H1 (cell line): ENCODE results near the gene FOXL3. TPM values are rescaled to one million over a fixed set of nuclear protein-coding genes. Genes with fewer than 3 reads are reported as not detected.

ENCODE experiments used
- CTCF ChIA-PET: fragments of 300-600 bp; sonication (Branson Sonifier 250); formaldehyde crosslinking; loops from one replicate; lab custom pipeline; 2021; ENCODE audit not compliant: partially characterized antibody; lab: Charles Lee
- POLR2A ChIA-PET: fragments of 300-600 bp; sonication (Branson Sonifier 250); formaldehyde crosslinking; loops from one replicate; lab custom pipeline; 2021; ENCODE audit warnings: inconsistent platforms; ENCODE audit not compliant: partially characterized antibody; lab: Charles Lee
- DNase-seq, 2 experiments: peaks; one replicate each; pipeline versions ENCODE4 v3.0.0 to v3.0.0-alpha.2; 2010 to 2022; ENCODE audit warnings: low spot score in 2 of 2, low read depth in 1 of 2, mixed read lengths in 1 of 2
- FAIRE-seq: peaks from 2 replicates; lab custom pipeline; 2011; peaks lifted over from hg19 to GRCh38; lab: Jason Lieb, UNC
- H2AFZ ChIP-seq: 2 replicates; pipeline ENCODE4 v1.8.1; 2012; ENCODE audit warnings: low read length, inconsistent platforms
- H2AK5ac ChIP-seq: 2 replicates; pipeline ENCODE4 v1.6.1; 2013; ENCODE audit warnings: low read depth, low read length
- H2BK120ac ChIP-seq: replicated peaks from 2 replicates; pipeline ENCODE3; 2013; ENCODE audit warnings: low read depth, low read length, inconsistent platforms
- H2BK12ac ChIP-seq: 2 replicates; pipeline ENCODE4 v1.6.1; 2013; ENCODE audit warnings: low read depth, low read length
- H2BK15ac ChIP-seq: 2 replicates; pipeline ENCODE4 v1.6.1; 2013; ENCODE audit warnings: low read length
- H2BK20ac ChIP-seq: 2 replicates; pipeline ENCODE4 v1.6.1; 2013; ENCODE audit warnings: low read length
- H2BK5ac ChIP-seq: 2 replicates; pipeline ENCODE4 v1.6.1; 2013; ENCODE audit warnings: low read depth, low read length
- H3K14ac ChIP-seq: 2 replicates; pipeline ENCODE4 v1.6.1; 2013; ENCODE audit warnings: inconsistent platforms; ENCODE audit not compliant: insufficient read length
- H3K18ac ChIP-seq: 2 replicates; pipeline ENCODE4 v1.6.1; 2013; ENCODE audit warnings: low read length; ENCODE audit errors: extremely low read depth
- H3K23ac ChIP-seq: 2 replicates; pipeline ENCODE4 v1.6.1; 2013; ENCODE audit warnings: inconsistent platforms; ENCODE audit not compliant: insufficient read length
- H3K23me2 ChIP-seq: 2 replicates; pipeline ENCODE4 v1.6.1; 2013; ENCODE audit warnings: low read depth, low read length
- H3K27ac ChIP-seq: 2 replicates; pipeline ENCODE4 v1.6.1; 2011; ENCODE audit warnings: low read depth, low read length, inconsistent platforms
- H3K27me3 ChIP-seq, 4 experiments: replicated peaks in 1 of 4; 1 replicate in 1 of 4; 2 replicates in 3 of 4; pipeline versions ENCODE4 v1.6.1 to v1.8.1; 2011 to 2013; ENCODE audit warnings: low read length in 3 of 4, mild to moderate bottlenecking in 3 of 4, inconsistent platforms in 2 of 4, mixed read lengths in 2 of 4, moderate library complexity in 1 of 4; ENCODE audit not compliant: control insufficient read depth in 3 of 4, insufficient read depth in 3 of 4; ENCODE audit errors: extremely low read depth in 1 of 4
- H3K36me3 ChIP-seq, 4 experiments: 2 replicates each; pipeline versions ENCODE4 v1.6.1 to v1.8.1; 2011 to 2013; ENCODE audit warnings: mild to moderate bottlenecking in 4 of 4, low read length in 3 of 4, moderate library complexity in 2 of 4, control low read depth in 1 of 4, inconsistent platforms in 1 of 4; ENCODE audit not compliant: insufficient read depth in 4 of 4, control insufficient read depth in 2 of 4
- H3K4ac ChIP-seq: replicated peaks from 2 replicates; pipeline ENCODE3; 2013; ENCODE audit warnings: low read length, low read depth, mixed read lengths, inconsistent platforms; ENCODE audit not compliant: insufficient read length
- H3K4me1 ChIP-seq, 4 experiments: replicated peaks in 1 of 4; 1 replicate in 1 of 4; 2 replicates in 3 of 4; pipeline versions ENCODE4 v1.6.1 to v1.8.1; 2011 to 2013; ENCODE audit warnings: low read length in 3 of 4, inconsistent platforms in 2 of 4, mixed read lengths in 1 of 4; ENCODE audit not compliant: insufficient read depth in 4 of 4, control insufficient read depth in 3 of 4
- H3K4me2 ChIP-seq, 2 experiments: 2 replicates each; pipeline versions ENCODE4 v1.6.1 to v1.8.1; 2011 to 2013; ENCODE audit warnings: low read depth in 2 of 2, low read length in 2 of 2, control low read depth in 1 of 2, inconsistent platforms in 1 of 2, mild to moderate bottlenecking in 1 of 2; ENCODE audit not compliant: insufficient read depth in 1 of 2
- H3K4me3 ChIP-seq, 4 experiments: fragments of 200-600, 300-600 bp in 1 of 4; sonication (generic), shearing (Covaris generic), sonication (Bioruptor Twin) in 1 of 4; 2 replicates each; pipeline versions ENCODE4 v1.5.1 to v1.8.1; 2011 to 2016; ENCODE audit warnings: low read length in 4 of 4, low read depth in 3 of 4, control low read depth in 2 of 4, inconsistent platforms in 2 of 4, mild to moderate bottlenecking in 2 of 4, mixed read lengths in 1 of 4, moderate library complexity in 1 of 4; ENCODE audit not compliant: insufficient read depth in 2 of 4; ENCODE audit errors: extremely low read depth in 1 of 4
- H3K56ac ChIP-seq: replicated peaks from 2 replicates; pipeline ENCODE3; 2013; ENCODE audit warnings: low read depth, mild to moderate bottlenecking, mixed read lengths, low read length, inconsistent platforms; ENCODE audit not compliant: insufficient read length
- H3K79me1 ChIP-seq: 2 replicates; pipeline ENCODE4 v1.6.1; 2013; ENCODE audit warnings: low read depth, low read length, control low read depth
- H3K79me2 ChIP-seq, 2 experiments: 2 replicates each; pipeline versions ENCODE4 v1.6.1 to v1.8.1; 2012 to 2013; ENCODE audit warnings: low read length in 2 of 2, mild to moderate bottlenecking in 2 of 2, inconsistent platforms in 1 of 2; ENCODE audit not compliant: insufficient read depth in 2 of 2, control insufficient read depth in 1 of 2
- H3K9ac ChIP-seq, 4 experiments: replicated peaks in 1 of 4; 1 replicate in 1 of 4; 2 replicates in 3 of 4; pipeline versions ENCODE4 v1.6.1 to v1.8.1; 2011 to 2013; ENCODE audit warnings: low read depth in 3 of 4, low read length in 3 of 4, control low read depth in 2 of 4, mild to moderate bottlenecking in 2 of 4, moderate library complexity in 2 of 4, inconsistent platforms in 1 of 4; ENCODE audit errors: extremely low read depth in 1 of 4
- H3K9me3 ChIP-seq, 2 experiments: 2 replicates each; pipeline versions ENCODE4 v1.6.1 to v1.8.1; 2012 to 2013; ENCODE audit warnings: mild to moderate bottlenecking in 2 of 2, moderate library complexity in 2 of 2, control low read depth in 1 of 2, inconsistent platforms in 1 of 2, low read depth in 1 of 2, low read length in 1 of 2, mixed read lengths in 1 of 2; ENCODE audit not compliant: insufficient read depth in 2 of 2
- H4K20me1 ChIP-seq, 2 experiments: replicated peaks in 1 of 2; 2 replicates each; pipeline versions ENCODE3 to v1.8.1; 2011 to 2013; ENCODE audit warnings: inconsistent platforms in 2 of 2, low read length in 2 of 2, mild to moderate bottlenecking in 1 of 2; ENCODE audit not compliant: insufficient read depth in 2 of 2, control insufficient read depth in 1 of 2
- H4K5ac ChIP-seq: 2 replicates; pipeline ENCODE4 v1.6.1; 2013; ENCODE audit warnings: low read length, low read depth, mixed read lengths, inconsistent platforms; ENCODE audit not compliant: insufficient read length
- H4K8ac ChIP-seq: 2 replicates; pipeline ENCODE4 v1.8.0; 2013; ENCODE audit warnings: mild to moderate bottlenecking, moderate library complexity, low read length, inconsistent platforms; ENCODE audit not compliant: insufficient read depth; ENCODE audit errors: extremely low read depth
- H4K91ac ChIP-seq: replicated peaks from 2 replicates; pipeline ENCODE3; 2013; ENCODE audit warnings: low read length, mixed read lengths, inconsistent platforms; ENCODE audit not compliant: insufficient read length
- EGR1 ChIP-seq: IDR thresholded peaks from 2 replicates; pipeline ENCODE4 v1.6.1; 2011; ENCODE audit warnings: low read depth, low read length, borderline replicate concordance
- KDM1A ChIP-seq: fragments of 200-600, 300-600 bp; sonication (generic); IDR thresholded peaks from 2 replicates; pipeline ENCODE4 v1.7.1; 2016; ENCODE audit warnings: mild to moderate bottlenecking, low read length, borderline replicate concordance
- KDM4A ChIP-seq: IDR thresholded peaks from one replicate; pipeline ENCODE4 v1.7.1; 2012; ENCODE audit warnings: low read depth, mild to moderate bottlenecking, moderate library complexity, low read length, inconsistent platforms; ENCODE audit not compliant: severe bottlenecking
- NANOG ChIP-seq: IDR thresholded peaks from 2 replicates; pipeline ENCODE4 v1.6.1; 2011; ENCODE audit warnings: low read length, low read depth, mild to moderate bottlenecking, inconsistent platforms; ENCODE audit not compliant: insufficient read depth, poor library complexity, severe bottlenecking
- RBBP5 ChIP-seq: IDR thresholded peaks from 2 replicates; pipeline ENCODE4 v1.7.1; 2012; ENCODE audit warnings: low read depth, mild to moderate bottlenecking, inconsistent platforms, low read length, moderate library complexity, borderline replicate concordance
- SIRT6 ChIP-seq: IDR thresholded peaks from one replicate; pipeline ENCODE4 v1.7.1; 2012; ENCODE audit warnings: low read length, inconsistent platforms
- SIX5 ChIP-seq: IDR thresholded peaks from 2 replicates; pipeline ENCODE4 v1.6.1; 2011; ENCODE audit warnings: mild to moderate bottlenecking, low read depth, low read length
- TEAD4 ChIP-seq: IDR thresholded peaks from 2 replicates; pipeline ENCODE4 v1.6.1; 2012; ENCODE audit warnings: low read depth, low read length, inconsistent platforms, mixed read lengths
- WGBS, 2 experiments: shearing (Covaris generic) in 1 of 2; methylation state at CpG; one replicate each; pipeline versions ENCODE4 v1.1.6 to v1.1.7; 2013 to 2015; ENCODE audit warnings: low lambda C conversion rate in 2 of 2, mixed read lengths in 2 of 2, inconsistent platforms in 1 of 2, low coverage in 1 of 2, missing lambda C conversion rate in 1 of 2; ENCODE audit not compliant: insufficient replicate concordance in 2 of 2, insufficient coverage in 1 of 2, insufficient read length in 1 of 2; ENCODE audit errors: extremely low coverage in 1 of 2, missing lambda C conversion rate in 1 of 2; 5-methylcytosine and 5-hydroxymethylcytosine counted together
- polyA plus RNA-seq, 7 experiments: library from polyadenylated mRNA; depleted of rRNA in 3 of 7; stranded (reverse) in 5 of 7; unstranded in 2 of 7; fragments of >200 nt in 5 of 7; fragments of 200-250 nt in 2 of 7; gene quantifications; 1 replicate in 5 of 7; 2 replicates in 1 of 7; 4 replicates in 1 of 7; pipeline versions ENCODE4 v1.2.1 to v1.2.3, GENCODE V29; 2011 to 2013; ENCODE audit warnings: missing spikeins in 2 of 7, mixed read lengths in 2 of 7
- total RNA-seq: library from RNA; stranded (reverse); fragmentation: NEBNext Ultra II Directional; extraction: Animal tissue kit (Norgen Biotek cat#: 25700); gene quantifications from 2 replicates; pipeline ENCODE4 v1.2.1, GENCODE V29; 2021
- TF ChIP-seq, protein P1 (sequence below): IDR thresholded peaks from 2 replicates; pipeline ENCODE4 v1.6.1; 2011; ENCODE audit warnings: low read length, improper control_type of control experiment

The FOXL3 gene
- total and polyA plus RNA-seq, 2 of the 8 experiments (the other 6 are each of a cell fraction or from before 2014, with no cell fraction given), result not detected

DNA sequence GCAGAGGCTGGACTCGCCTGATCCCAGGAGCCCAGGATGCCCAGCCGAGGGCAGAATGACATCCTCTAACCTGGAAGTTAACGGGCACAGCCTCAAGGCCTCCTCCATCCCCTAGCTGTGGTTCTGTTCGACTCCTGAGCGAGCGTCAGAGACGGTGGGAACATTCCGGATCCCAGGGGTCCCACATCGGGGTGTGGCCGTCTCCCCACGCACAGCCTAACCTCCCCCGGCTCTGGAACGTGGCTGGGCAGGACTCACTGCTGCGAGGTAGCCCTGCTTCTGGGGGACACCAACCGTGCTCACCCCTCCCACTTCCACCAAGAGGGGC lies 8.4 kb downstream of the FOXL3 start:
- H3K9ac ChIP-seq, result no peak overlapping the region
- no peak overlapping the region for H2BK5ac ChIP-seq
- no peak overlapping the region for H2BK20ac ChIP-seq
- TF ChIP-seq RBBP5 (no peak), KDM1A (no peak), NANOG (no peak), TEAD4 (no peak), KDM4A (no peak), SIX5 (no peak), EGR1 (no peak), SIRT6 (no peak)
- TF ChIP-seq, protein P1, sequence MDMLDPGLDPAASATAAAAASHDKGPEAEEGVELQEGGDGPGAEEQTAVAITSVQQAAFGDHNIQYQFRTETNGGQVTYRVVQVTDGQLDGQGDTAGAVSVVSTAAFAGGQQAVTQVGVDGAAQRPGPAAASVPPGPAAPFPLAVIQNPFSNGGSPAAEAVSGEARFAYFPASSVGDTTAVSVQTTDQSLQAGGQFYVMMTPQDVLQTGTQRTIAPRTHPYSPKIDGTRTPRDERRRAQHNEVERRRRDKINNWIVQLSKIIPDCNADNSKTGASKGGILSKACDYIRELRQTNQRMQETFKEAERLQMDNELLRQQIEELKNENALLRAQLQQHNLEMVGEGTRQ, result no peak
- H3K79me2 ChIP-seq, result no peaks in the 10 kb centered on the region
- no peak overlapping the region for H2AFZ ChIP-seq
- H2BK12ac ChIP-seq, result no peak overlapping the region
- H2BK120ac ChIP-seq, result no peak overlapping the region
- no peak overlapping the region for H3K4me2 ChIP-seq
- no peak overlapping the region for H3K18ac ChIP-seq
- no peak overlapping the region for H3K4me3 ChIP-seq
- H2AK5ac ChIP-seq, result no peak overlapping the region
- peaks cover 0 to 3% of the 10 kb centered on the region in 2 experiments; a peak in 1 of 4 replicates for H3K9me3 ChIP-seq
- no peak overlapping the region for H4K91ac ChIP-seq
- H3K23me2 ChIP-seq, result peaks cover 3% of the 10 kb centered on the region; the same call in 1 of the 2 replicates
- no peak overlapping the region for H3K56ac ChIP-seq
- no peak overlapping the region for H3K4ac ChIP-seq
- no peak for DNase-seq
- ChIA-PET POLR2A (no interaction called here), CTCF (no interaction called here)
- no peaks in the 10 kb centered on the region; a peak in 1 of 7 replicates for H3K4me1 ChIP-seq
- no peak overlapping the region for H4K8ac ChIP-seq
- FAIRE-seq, result no peak
- H4K5ac ChIP-seq, result no peak overlapping the region
- H3K27me3 ChIP-seq, result no peaks in the 10 kb centered on the region; a peak in 1 of 7 replicates
- H3K23ac ChIP-seq, result no peak overlapping the region
- H3K36me3 ChIP-seq, result no peaks in the 10 kb centered on the region
- no peak overlapping the region for H3K14ac ChIP-seq
- H3K79me1 ChIP-seq, result no peaks in the 10 kb centered on the region
- no peak overlapping the region for H3K27ac ChIP-seq
- no peak overlapping the region for H2BK15ac ChIP-seq
- WGBS, 2 experiments, result 90% methylated on average over 15 of the region's 15 CpGs; no CpG with 5 or more reads in 1 of the 2 experiments
- peaks cover 0 to 3% of the 10 kb centered on the region in 2 experiments for H4K20me1 ChIP-seq
